ENCODE data around the gene CRTC3.

The CRTC3 gene

GRCh38 chr15:90529371-90530249, at the start of gene CRTC3:
CRTC3 (plus strand) TSS chr15:90529923; CDS start chr15:90530072, 149 bp downstream.
- peak within 1 kb of the TSS; percentile 91 to 98 (median 96) for H3K9ac ChIP-seq
- peaks cover 0 to 7% (median 0%) of the 10 kb centered on the region in 11 experiments; a peak in 2 of 22 replicates for H3K36me3 ChIP-seq
- H3K4me2 ChIP-seq, result peak within 1 kb of the TSS; percentile 85 to 98 (median 95)
- H4K20me1 ChIP-seq, result peaks cover 3 to 44% (median 40%) of the 10 kb centered on the region in 11 experiments; a peak in 19 of 22 replicates
- H3K4me1 ChIP-seq, result peaks cover 22 to 48% (median 29%) of the 10 kb centered on the region in 10 experiments
- peak within 1 kb of the TSS; percentile 87 to 96 (median 93) for H3K27ac ChIP-seq
- peak within 1 kb of the TSS; percentile 77 to 90 (median 86) for H3K4me3 ChIP-seq
- no peak for TF ChIP-seq Cebpa-rat (IDR thresholded peaks at IDR 0.05)
- H3K9me3 ChIP-seq (replicated peaks in 1 of 11), result no peaks in the 10 kb centered on the region
- H3K27me3 ChIP-seq, result no peaks in the 10 kb centered on the region

GRCh38 chr15:90481023-90481422, 48.7 kb upstream of the CRTC3 start:
- peaks cover 11 to 100% (median 34%) of the 10 kb centered on the region in 11 experiments; a peak in 21 of 22 replicates for H4K20me1 ChIP-seq
- no peak for TF ChIP-seq Cebpa-rat (IDR thresholded peaks at IDR 0.05)
- no peaks in the 10 kb centered on the region for H3K9me3 ChIP-seq (replicated peaks in 1 of 11)
- peak overlapping the region; percentile 26 to 69 (median 56); a peak in 19 of 22 replicates for H3K4me2 ChIP-seq
- peak overlapping the region in 6 of 11 experiments; percentile 3 to 30 (median 16); a peak in 5 of 22 replicates for H3K9ac ChIP-seq
- H3K27me3 ChIP-seq, result no peaks in the 10 kb centered on the region
- H3K27ac ChIP-seq, result peak overlapping the region in 1 of 11 experiments; percentile 10; a peak in 1 of 22 replicates
- H3K4me1 ChIP-seq, result peaks cover 31 to 44% (median 40%) of the 10 kb centered on the region in 10 experiments
- H3K36me3 ChIP-seq, result peaks cover 86 to 100% (median 91%) of the 10 kb centered on the region in 11 experiments
- H3K4me3 ChIP-seq, result no peak overlapping the region

GRCh38 chr15:90482124-90483011, 47.4 kb upstream of the CRTC3 start:
- Histone ChIP-seq H3K27ac (no peak overlapping the region), H3K27me3 (no peaks in the 10 kb centered on the region), H3K4me3 (no peak overlapping the region), H3K9me3 (replicated peaks in 1 of 11) (no peaks in the 10 kb centered on the region), H3K4me1 (peaks cover 31 to 44% (median 40%) of the 10 kb centered on the region in 10 experiments), H4K20me1 (peaks cover 11 to 100% (median 34%) of the 10 kb centered on the region in 11 experiments; a peak in 21 of 22 replicates), H3K9ac (no peak overlapping the region), H3K4me2 (no peak overlapping the region), H3K36me3 (peaks cover 86 to 100% (median 91%) of the 10 kb centered on the region in 11 experiments)
- no peak for TF ChIP-seq Cebpa-rat (IDR thresholded peaks at IDR 0.05)

GRCh38 chr15:90483012-90483307, 46.8 kb upstream of the CRTC3 start:
- Histone ChIP-seq H3K36me3 (peaks cover 86 to 100% (median 91%) of the 10 kb centered on the region in 11 experiments), H3K4me3 (no peak overlapping the region), H3K27me3 (no peaks in the 10 kb centered on the region), H4K20me1 (peaks cover 11 to 100% (median 34%) of the 10 kb centered on the region in 11 experiments; a peak in 21 of 22 replicates), H3K9ac (no peak overlapping the region), H3K27ac (no peak overlapping the region), H3K9me3 (replicated peaks in 1 of 11) (no peaks in the 10 kb centered on the region), H3K4me2 (no peak overlapping the region), H3K4me1 (peaks cover 30 to 42% (median 37%) of the 10 kb centered on the region in 10 experiments)
- no peak for TF ChIP-seq Cebpa-rat (IDR thresholded peaks at IDR 0.05)

- H3K36me3 ChIP-seq, result peaks cover 86 to 100% (median 90%) of the 10 kb centered on the region in 11 experiments
- no peak overlapping the region for H3K9ac ChIP-seq
- peaks cover 11 to 100% (median 32%) of the 10 kb centered on the region in 11 experiments; a peak in 20 of 22 replicates for H4K20me1 ChIP-seq
These were observed 46.1 kb upstream of the CRTC3 start for GRCh38 chr15:90483637-90484036.

GRCh38 chr15:90487186-90487585, 42.5 kb upstream of the CRTC3 start:
- no peaks in the 10 kb centered on the region for H3K27me3 ChIP-seq
- peaks cover 0 to 100% (median under 1%) of the 10 kb centered on the region in 11 experiments; a peak in 10 of 22 replicates for H4K20me1 ChIP-seq
- no peaks in the 10 kb centered on the region; a peak in 1 of 20 replicates for H3K4me1 ChIP-seq
- no peaks in the 10 kb centered on the region for H3K9me3 ChIP-seq (replicated peaks in 1 of 11)
- H3K36me3 ChIP-seq, result peaks cover 98 to 100% (median 100%) of the 10 kb centered on the region in 11 experiments
- H3K4me3 ChIP-seq, result no peak overlapping the region
- no peak overlapping the region for H3K27ac ChIP-seq
- H3K4me2 ChIP-seq, result no peak overlapping the region
- no peak for TF ChIP-seq Cebpa-rat (IDR thresholded peaks at IDR 0.05)
- no peak overlapping the region for H3K9ac ChIP-seq

More at GRCh38 chr15:90483637-90484036, 46.1 kb upstream of the CRTC3 start:
- no peak overlapping the region for H3K4me3 ChIP-seq
- no peaks in the 10 kb centered on the region for H3K27me3 ChIP-seq
- no peak overlapping the region for H3K27ac ChIP-seq
- H3K4me2 ChIP-seq, result no peak overlapping the region
- no peaks in the 10 kb centered on the region for H3K9me3 ChIP-seq (replicated peaks in 1 of 11)
- H3K4me1 ChIP-seq, result peaks cover 26 to 35% (median 31%) of the 10 kb centered on the region in 10 experiments
- no peak for TF ChIP-seq Cebpa-rat (IDR thresholded peaks at IDR 0.05)

GRCh38 chr15:90489514-90489913, 40.2 kb upstream of the CRTC3 start:
- H3K36me3 ChIP-seq, result peaks cover 98 to 100% (median 100%) of the 10 kb centered on the region in 11 experiments

GRCh38 chr15:90489944-90490343, 39.8 kb upstream of the CRTC3 start:
- no peaks in the 10 kb centered on the region for H3K4me1 ChIP-seq
- no peak overlapping the region for H3K9ac ChIP-seq
- no peak overlapping the region for H3K4me3 ChIP-seq
- no peaks in the 10 kb centered on the region for H3K27me3 ChIP-seq
- H3K9me3 ChIP-seq (replicated peaks in 1 of 11), result no peaks in the 10 kb centered on the region
- H3K4me2 ChIP-seq, result no peak overlapping the region
- no peak for TF ChIP-seq Cebpa-rat (IDR thresholded peaks at IDR 0.05)
- H3K27ac ChIP-seq, result no peak overlapping the region
- H4K20me1 ChIP-seq, result peaks cover 0 to 100% (median 0%) of the 10 kb centered on the region in 11 experiments; a peak in 7 of 22 replicates
- H3K36me3 ChIP-seq, result peaks cover 97 to 100% (median 100%) of the 10 kb centered on the region in 11 experiments

More at GRCh38 chr15:90489514-90489913, 40.2 kb upstream of the CRTC3 start:
- no peak overlapping the region for H3K4me3 ChIP-seq
- H3K4me2 ChIP-seq, result no peak overlapping the region
- no peaks in the 10 kb centered on the region for H3K9me3 ChIP-seq (replicated peaks in 1 of 11)
- H4K20me1 ChIP-seq, result peaks cover 0 to 100% (median 0%) of the 10 kb centered on the region in 11 experiments; a peak in 7 of 22 replicates
- no peak for TF ChIP-seq Cebpa-rat (IDR thresholded peaks at IDR 0.05)
- H3K4me1 ChIP-seq, result no peaks in the 10 kb centered on the region
- H3K9ac ChIP-seq, result no peak overlapping the region
- H3K27me3 ChIP-seq, result no peaks in the 10 kb centered on the region
- H3K27ac ChIP-seq, result no peak overlapping the region

Measured in BLaER1 treated with 17β-estradiol and CSF1 and Interleukin-3, amounts not matched to agents 10 nM and 100 nM (cell line).